Activated CD8-positive, alpha-beta memory T cell treated with anti-CD3 and anti-CD28 coated beads, Interleukin-2, amount 10 ng/mL, durations not matched to agents 7 days and 5 days (primary cell): ENCODE measurements around the gene SHLD1. TPM values are rescaled to one million over a fixed set of nuclear protein-coding genes. Genes with fewer than 3 reads are reported as not detected.
"Not testable (repeated sequence)": the region's sequence is repeated elsewhere in the genome, so short reads cannot be mapped to it uniquely, and the experiment has no call there.

ENCODE experiments used
- ATAC-seq: fragments of 150-1000 bp; cut with Tn5 transposase; one replicate; pipeline ENCODE4 v1.10.0; 2021; ENCODE audit warnings: moderate library complexity
- CTCF ChIA-PET: fragments of 350-600 bp; sonication (Branson Sonifier 250); formaldehyde crosslinking; loops from one replicate; lab custom pipeline; 2021; ENCODE audit warnings: antibody characterized with exemption; lab: Charles Lee
- DNase-seq: peaks from one replicate; pipeline ENCODE4 v3.0.0-alpha.2; 2020
- H3K27ac Mint-ChIP-seq: one replicate; pipeline ENCODE4 v1.8.0; 2021; ENCODE audit warnings: mild to moderate bottlenecking, mixed read lengths
- H3K27me3 Mint-ChIP-seq: one replicate; pipeline ENCODE4 v1.8.0; 2021; ENCODE audit warnings: mixed read lengths
- H3K36me3 Mint-ChIP-seq: one replicate; pipeline ENCODE4 v1.8.0; 2021; ENCODE audit warnings: mild to moderate bottlenecking, mixed read lengths
- H3K4me1 Mint-ChIP-seq: one replicate; pipeline ENCODE4 v1.8.0; 2021; ENCODE audit warnings: mixed read lengths
- H3K4me3 Mint-ChIP-seq: one replicate; pipeline ENCODE4 v1.8.0; 2021; ENCODE audit warnings: mild to moderate bottlenecking, moderate library complexity, mixed read lengths
- H3K9me3 Mint-ChIP-seq: one replicate; pipeline ENCODE4 v1.8.0; 2022; ENCODE audit warnings: low read depth, mixed read lengths
- total RNA-seq, 2 experiments: library from RNA; stranded (reverse); gene quantifications; one replicate each; pipeline ENCODE4 v1.2.3, GENCODE V29; 2021

Gene SHLD1
- total RNA-seq, 2 experiments from 2014 or later, result 8.5 to 9.1 TPM

DNA sequence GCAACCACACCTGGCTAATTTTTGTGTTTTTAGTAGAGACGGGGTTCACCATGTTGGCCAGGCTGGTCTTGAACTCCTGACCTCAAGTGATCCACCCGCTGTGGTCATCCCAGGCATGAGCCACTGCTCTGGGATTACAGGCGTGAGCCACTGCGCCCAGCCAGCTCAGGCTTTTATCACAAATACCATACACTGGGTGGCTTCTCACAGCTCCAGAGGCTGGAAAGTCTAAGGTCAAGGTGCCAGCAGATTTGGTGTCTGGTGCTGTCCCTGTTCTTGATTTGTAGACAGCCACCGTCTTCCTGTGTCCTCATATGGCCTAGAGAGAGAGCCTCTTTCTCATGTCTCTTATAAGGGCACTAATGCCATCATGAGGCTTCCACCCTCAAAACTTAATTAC is 25.9 kb downstream of the SHLD1 start:
- H3K27me3 Mint-ChIP-seq, result no peaks in the 10 kb centered on the region
- H3K9me3 Mint-ChIP-seq, result no peaks in the 10 kb centered on the region
- CTCF ChIA-PET, result interaction anchor here (3.8 kb wide), 1 partner anchor 12 kb away, joined by 13 read pairs; no protein-coding TSS in a partner anchor
- H3K27ac Mint-ChIP-seq, result no peak overlapping the region
- H3K4me1 Mint-ChIP-seq, result peaks cover 10% of the 10 kb centered on the region
- ATAC-seq (no peak), DNase-seq (no peak)
- peaks cover 28% of the 10 kb centered on the region for H3K36me3 Mint-ChIP-seq
- H3K4me3 Mint-ChIP-seq, result no peak overlapping the region

DNA sequence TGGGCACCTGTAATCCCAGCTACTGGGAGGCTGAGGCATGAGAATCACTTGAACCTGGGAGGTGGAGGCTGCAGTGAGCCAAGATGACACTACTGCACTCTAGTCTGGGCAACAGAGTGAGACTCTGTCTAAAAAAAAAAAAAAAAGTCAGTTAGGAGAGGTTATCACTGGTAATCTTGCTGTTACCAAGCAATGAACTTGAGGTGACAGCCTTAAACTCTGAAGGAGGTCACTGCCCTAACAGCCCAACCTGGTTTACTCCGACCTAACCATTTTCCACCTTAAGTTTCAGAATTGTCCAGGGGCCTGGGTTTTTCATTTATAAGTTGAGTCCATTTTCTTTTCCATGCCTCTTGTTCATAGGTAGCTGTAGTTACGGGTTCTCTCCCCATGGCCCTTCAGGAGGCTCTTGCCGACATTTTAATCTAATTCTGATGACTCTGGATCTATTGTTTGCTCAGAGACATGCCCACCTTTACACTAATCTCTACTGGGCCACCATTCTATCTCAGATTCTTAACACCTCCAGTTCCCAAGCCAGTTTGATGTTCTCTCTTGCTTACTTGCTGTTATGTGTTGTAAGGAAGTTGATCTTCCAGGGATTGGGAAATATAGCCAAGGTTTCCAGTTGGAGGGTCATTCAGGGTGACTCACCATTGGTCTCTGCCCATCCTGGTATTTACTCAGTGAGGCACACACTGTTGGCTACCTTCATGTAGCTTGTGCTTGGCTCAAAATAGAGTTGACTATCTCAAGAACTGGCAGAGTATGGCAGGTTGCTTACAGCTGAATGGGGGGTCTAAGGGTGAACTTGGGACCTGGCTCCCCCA is 29.1 kb downstream of the SHLD1 start:
- DNase-seq, result no peak
- ATAC-seq, result no peak
- H3K4me3 Mint-ChIP-seq, result no peak overlapping the region
- peaks cover 11% of the 10 kb centered on the region for H3K4me1 Mint-ChIP-seq
- H3K27me3 Mint-ChIP-seq, result no peaks in the 10 kb centered on the region
- H3K36me3 Mint-ChIP-seq, result peaks cover 22% of the 10 kb centered on the region
- H3K27ac Mint-ChIP-seq, result no peak overlapping the region
- H3K9me3 Mint-ChIP-seq, result no peaks in the 10 kb centered on the region
- CTCF ChIA-PET, result interaction anchor here (0.9 to 11.7 kb wide), 5 partner anchors 8 to 250 kb away, joined by 3 to 142 read pairs (median 3); no protein-coding TSS in a partner anchor

DNA sequence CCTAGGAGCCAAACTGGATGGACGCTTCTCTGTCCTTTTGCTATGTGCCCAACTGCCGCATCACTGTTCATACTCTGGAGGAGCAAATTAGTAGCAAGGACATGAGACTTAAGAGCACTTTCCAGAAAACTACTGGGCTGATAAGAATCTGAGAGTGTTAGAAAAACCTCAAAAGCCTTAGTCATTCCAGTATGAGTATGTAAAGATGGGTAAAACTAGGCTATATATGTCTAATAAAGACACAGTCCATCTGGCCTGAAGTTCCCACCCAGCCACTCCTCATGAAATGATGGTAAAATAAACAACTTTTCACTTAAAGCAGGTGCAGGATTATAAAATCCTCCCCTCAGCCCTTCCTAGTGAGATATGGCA is 30.6 kb downstream of the SHLD1 start:
- Mint-ChIP-seq H3K9me3 (no peaks in the 10 kb centered on the region), H3K4me3 (no peak overlapping the region), H3K4me1 (peaks cover 11% of the 10 kb centered on the region), H3K36me3 (peaks cover 17% of the 10 kb centered on the region), H3K27me3 (no peaks in the 10 kb centered on the region), H3K27ac (no peak overlapping the region)
- DNase-seq (no peak), ATAC-seq (peak; percentile 57)
- CTCF ChIA-PET, result interaction anchor here (11.7 kb wide), 1 partner anchor 251 kb away, joined by 142 read pairs; no protein-coding TSS in a partner anchor

DNA sequence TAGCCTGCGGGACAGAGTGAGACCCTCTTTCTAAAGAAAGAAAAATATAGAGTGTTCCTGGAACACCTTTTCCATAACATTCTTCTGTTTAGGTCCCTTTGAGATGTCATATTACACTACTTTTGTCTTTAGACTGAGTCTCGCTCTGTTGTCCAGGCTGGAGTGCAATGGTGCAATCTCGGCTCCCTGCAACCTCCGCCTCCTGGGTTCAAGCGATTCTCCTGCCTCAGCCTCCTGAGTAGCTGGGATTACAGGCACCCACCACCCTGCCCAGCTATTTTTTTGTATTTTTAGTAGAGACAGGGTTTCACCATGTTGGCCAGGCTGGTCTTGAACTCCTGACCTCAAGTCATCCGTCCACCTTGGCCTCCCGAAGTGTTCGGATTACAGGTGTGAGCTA is 31.2 kb downstream of the SHLD1 start:
- not testable (repeated sequence) for H3K27me3 Mint-ChIP-seq, H3K9me3 Mint-ChIP-seq, H3K4me3 Mint-ChIP-seq, H3K27ac Mint-ChIP-seq, ATAC-seq, DNase-seq
- CTCF ChIA-PET, result interaction anchor here (1.3 to 11.7 kb wide), 2 partner anchors 213 to 252 kb away, joined by 3 to 142 read pairs; no protein-coding TSS in a partner anchor
- Mint-ChIP-seq H3K4me1 (peaks cover 11% of the 10 kb centered on the region), H3K36me3 (peaks cover 17% of the 10 kb centered on the region)

DNA sequence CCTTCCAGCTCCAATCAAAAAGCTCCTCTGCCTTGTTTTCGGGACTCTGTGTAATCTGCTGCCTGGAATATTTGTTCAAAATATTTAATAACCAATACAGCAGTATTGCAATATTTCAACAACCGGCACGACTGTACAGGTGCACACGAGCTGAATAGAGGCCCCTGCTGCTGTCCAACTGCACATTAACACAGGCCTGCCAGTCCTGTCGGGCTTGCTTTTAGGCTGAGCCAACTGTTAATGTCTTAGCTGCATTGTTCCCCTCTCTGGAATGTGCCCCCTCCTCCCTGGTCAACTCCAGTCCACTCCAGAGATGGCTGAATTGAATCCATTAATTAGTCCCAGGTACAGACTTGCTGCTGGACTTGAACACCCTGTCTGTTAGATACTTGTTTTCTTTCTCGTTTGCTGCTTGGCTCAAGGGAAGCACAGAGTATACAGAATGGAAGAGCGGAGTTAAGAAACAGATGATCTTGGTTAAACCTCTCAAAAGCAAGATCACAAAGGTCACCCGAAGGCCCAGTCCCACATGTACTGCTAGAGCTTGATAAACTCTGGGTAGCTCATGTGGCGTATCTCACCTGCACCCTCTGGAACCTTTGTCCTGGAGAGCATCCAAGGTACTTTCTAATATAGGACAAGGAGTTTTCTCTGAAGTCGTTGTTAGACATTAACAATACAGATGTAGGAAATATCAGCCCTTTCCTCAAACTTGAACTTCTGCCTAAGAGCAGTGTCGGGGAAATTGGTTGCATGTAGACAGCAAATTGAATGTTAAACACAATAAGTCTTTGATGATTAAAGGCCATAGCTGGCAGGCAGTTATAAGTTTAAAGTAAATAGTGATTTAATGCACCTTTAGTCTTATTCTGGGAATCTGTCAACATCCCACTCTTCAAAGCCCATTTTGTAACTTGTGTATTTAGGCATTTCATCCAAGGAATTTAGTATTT is 31.9 kb downstream of the SHLD1 start:
- Mint-ChIP-seq H3K9me3 (no peaks in the 10 kb centered on the region), H3K27ac (no peak overlapping the region), H3K27me3 (no peaks in the 10 kb centered on the region), H3K4me1 (peaks cover 11% of the 10 kb centered on the region), H3K4me3 (no peak overlapping the region), H3K36me3 (peaks cover 17% of the 10 kb centered on the region)
- no peak for DNase-seq
- CTCF ChIA-PET, result interaction anchor here (1.3 to 11.7 kb wide), 3 partner anchors 210 to 253 kb away, joined by 3 to 142 read pairs (median 4); no protein-coding TSS in a partner anchor
- no peak for ATAC-seq

DNA sequence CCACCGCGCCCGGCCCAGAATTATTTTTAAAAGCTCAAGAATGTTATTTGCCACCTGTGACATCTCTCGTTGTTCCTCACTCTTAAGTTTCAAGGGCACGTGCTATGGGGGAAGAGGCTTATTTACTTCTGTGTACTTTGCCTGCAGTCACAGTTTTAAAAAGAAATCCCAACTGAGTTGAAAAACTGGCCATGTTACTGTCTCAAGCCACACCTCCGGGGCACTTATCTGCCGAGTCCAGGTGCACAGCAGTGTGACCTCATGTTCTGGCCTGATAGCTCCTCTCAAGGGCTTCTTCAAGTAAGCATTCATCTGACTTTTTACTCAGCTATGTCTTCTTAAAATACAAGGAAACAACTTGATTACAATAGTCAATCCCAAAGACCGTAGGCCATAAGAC is 34.5 kb downstream of the SHLD1 start:
- no peak for DNase-seq
- no peak for ATAC-seq
- Mint-ChIP-seq H3K36me3 (peaks cover 10% of the 10 kb centered on the region), H3K9me3 (no peaks in the 10 kb centered on the region), H3K27ac (no peak overlapping the region), H3K4me3 (no peak overlapping the region), H3K4me1 (peaks cover 13% of the 10 kb centered on the region), H3K27me3 (no peaks in the 10 kb centered on the region)
- CTCF ChIA-PET, result interaction anchor here (1.1 to 11.7 kb wide), 4 partner anchors 29 to 255 kb away, joined by 3 to 142 read pairs (median 4); no protein-coding TSS in a partner anchor

DNA sequence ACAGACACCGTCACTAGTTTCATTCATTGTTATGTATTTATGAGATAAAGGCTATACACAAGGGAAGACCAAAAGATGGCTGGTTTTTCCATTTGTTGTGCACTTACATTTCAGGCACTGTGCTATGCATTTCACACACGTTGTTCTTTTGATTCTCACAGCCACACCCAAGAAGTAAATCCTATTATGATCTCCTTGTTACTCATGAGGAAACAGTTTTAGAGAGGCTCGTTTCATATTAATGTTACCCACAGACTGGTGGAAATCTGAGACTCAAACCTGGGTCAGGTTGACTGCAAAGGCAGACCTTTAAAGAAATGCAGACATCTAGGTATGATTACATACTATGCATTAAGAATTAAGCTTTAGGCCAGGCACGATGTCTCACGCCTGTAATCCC is 34.9 kb downstream of the SHLD1 start:
- Mint-ChIP-seq H3K4me3 (no peak overlapping the region), H3K27ac (no peak overlapping the region)
- CTCF ChIA-PET, result interaction anchor here (1.1 to 11.7 kb wide), 4 partner anchors 29 to 256 kb away, joined by 3 to 142 read pairs (median 4); no protein-coding TSS in a partner anchor

DNA sequence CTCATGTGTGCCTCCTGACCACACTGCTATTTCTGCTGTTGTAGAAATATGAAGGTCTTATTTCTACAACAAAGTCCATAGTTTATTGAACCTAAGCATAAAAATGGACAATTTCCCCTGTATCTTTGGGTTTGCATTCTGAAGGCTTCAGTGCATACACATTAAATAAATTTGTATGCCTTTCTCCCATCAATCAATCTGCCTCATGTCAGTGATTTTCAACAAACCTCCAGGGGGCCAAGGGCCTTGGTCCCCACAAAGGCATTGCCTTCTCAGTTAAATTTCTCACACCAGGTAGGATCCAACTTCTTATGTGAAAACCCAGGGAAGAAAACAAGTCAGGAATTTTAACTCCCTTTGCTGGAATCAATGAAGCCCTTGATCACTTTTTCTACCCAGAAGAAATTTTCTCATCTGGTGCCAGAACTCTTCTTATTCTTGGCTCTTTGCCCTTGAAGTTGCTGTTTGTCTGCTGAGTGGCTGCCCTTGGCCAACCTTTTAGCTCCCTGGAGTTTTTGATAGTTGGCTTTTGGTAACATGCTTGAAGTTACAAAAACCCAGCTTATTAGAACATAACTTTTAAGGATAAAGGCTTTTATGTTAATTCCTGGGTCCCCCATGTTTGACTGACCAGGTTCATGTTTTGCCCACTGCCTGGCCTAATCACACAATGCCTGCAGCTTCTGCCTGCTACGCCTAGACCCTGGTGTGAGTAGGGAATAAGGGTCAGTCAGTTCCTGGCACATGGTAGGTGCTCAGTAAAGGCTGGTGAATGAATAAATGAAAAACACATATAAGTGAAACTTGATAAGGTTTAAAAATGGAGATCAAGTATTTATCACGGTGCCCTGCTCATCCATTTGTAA is 37.0 kb downstream of the SHLD1 start:
- CTCF ChIA-PET, result interaction anchor here (0.9 to 11.7 kb wide), 28 partner anchors 10 to 291 kb away, joined by 3 to 142 read pairs (median 5); no protein-coding TSS in a partner anchor
- Mint-ChIP-seq H3K4me1 (peaks cover 3% of the 10 kb centered on the region), H3K4me3 (no peak overlapping the region), H3K36me3 (peaks cover 9% of the 10 kb centered on the region), H3K27me3 (no peaks in the 10 kb centered on the region), H3K9me3 (no peaks in the 10 kb centered on the region), H3K27ac (no peak overlapping the region)
- DNase-seq (no peak), ATAC-seq (no peak)

More for the DNA sequence above, 34.9 kb downstream of the SHLD1 start:
- H3K4me1 Mint-ChIP-seq, result peaks cover 13% of the 10 kb centered on the region
- H3K9me3 Mint-ChIP-seq, result no peaks in the 10 kb centered on the region
- ATAC-seq (no peak), DNase-seq (no peak)
- H3K27me3 Mint-ChIP-seq, result no peaks in the 10 kb centered on the region
- H3K36me3 Mint-ChIP-seq, result peaks cover 10% of the 10 kb centered on the region

DNA sequence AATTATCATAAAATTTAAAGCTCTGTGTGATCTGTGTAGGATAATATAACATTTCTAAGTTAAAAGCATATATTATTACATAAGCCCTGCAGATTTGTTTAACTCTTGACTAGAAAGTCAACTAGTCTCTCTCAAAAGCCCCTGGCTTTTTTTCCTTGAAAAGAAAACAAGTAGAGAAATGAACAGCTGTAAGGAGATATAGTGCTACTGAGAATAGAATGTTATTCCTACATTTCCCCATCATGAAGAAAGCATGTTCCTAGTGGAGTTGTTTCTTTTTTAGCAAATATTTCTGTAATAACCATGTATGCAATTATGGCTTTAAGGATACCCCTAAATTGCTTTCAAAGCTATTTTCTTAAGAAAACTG is 37.6 kb downstream of the SHLD1 start:
- ATAC-seq (no peak), DNase-seq (no peak)
- peaks cover 3% of the 10 kb centered on the region for H3K4me1 Mint-ChIP-seq
- H3K27ac Mint-ChIP-seq, result no peak overlapping the region
- H3K4me3 Mint-ChIP-seq, result no peak overlapping the region
- CTCF ChIA-PET, result interaction anchor here (0.6 to 11.7 kb wide), 39 partner anchors 9 to 388 kb away, joined by 3 to 142 read pairs (median 4); partner anchors contain the start of gene SHLD1
- no peaks in the 10 kb centered on the region for H3K27me3 Mint-ChIP-seq
- no peaks in the 10 kb centered on the region for H3K9me3 Mint-ChIP-seq
- H3K36me3 Mint-ChIP-seq, result peaks cover 9% of the 10 kb centered on the region

DNA sequence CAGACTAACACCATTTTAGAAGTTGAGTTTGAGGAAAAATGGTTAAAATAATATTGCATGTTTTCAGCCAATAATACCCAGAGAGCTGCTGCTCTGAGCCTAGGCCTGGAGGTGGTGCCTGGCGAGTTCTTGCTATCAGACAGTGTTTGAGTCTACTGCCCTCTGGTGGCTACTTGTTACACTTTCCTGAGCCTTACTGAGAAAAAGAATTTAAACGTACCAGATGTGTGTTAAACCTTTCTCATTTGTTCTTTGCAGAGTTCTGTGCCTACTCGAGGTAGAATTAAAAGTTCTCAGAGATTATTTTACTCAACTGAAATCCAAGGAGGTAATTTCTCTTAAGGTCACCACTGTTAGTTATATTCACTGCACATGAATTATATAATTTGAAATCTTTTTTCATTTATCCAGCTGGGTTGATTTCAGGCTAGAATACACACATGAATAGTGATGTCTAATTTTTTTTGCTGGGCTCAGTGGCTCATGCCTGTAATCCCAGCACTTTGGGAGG is 38.2 kb downstream of the SHLD1 start:
- H3K27me3 Mint-ChIP-seq, result no peaks in the 10 kb centered on the region
- no peaks in the 10 kb centered on the region for H3K9me3 Mint-ChIP-seq
- ATAC-seq (peak; percentile 97), DNase-seq (peak; percentile 86)
- CTCF ChIA-PET, result interaction anchor here (0.6 to 11.7 kb wide), 38 partner anchors 9 to 388 kb away, joined by 3 to 142 read pairs (median 4); partner anchors contain the start of gene SHLD1
- H3K4me1 Mint-ChIP-seq, result peaks cover 3% of the 10 kb centered on the region
- H3K36me3 Mint-ChIP-seq, result peaks cover 6% of the 10 kb centered on the region
- no peak overlapping the region for H3K27ac Mint-ChIP-seq
- H3K4me3 Mint-ChIP-seq, result no peak overlapping the region

DNA sequence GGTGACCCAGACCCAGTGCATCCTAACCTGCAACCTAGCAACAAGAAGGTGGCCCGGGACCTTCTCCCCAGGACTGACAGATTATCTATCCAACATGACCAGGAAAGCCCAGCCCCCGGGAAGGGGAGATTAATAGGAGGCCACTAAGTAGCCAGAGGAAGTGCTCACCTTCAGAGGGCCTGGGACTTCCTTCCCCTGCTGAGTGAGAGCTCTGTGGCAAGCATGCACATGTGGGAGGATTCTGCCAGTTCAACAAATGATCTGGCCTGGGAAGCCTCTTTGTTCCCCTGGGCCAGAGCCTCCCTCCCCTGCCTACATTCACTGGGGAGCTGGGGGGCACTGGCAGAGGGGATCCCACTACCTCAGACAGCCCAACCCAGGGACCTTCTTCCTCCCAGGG is 39.6 kb downstream of the SHLD1 start:
- H3K9me3 Mint-ChIP-seq, result no peaks in the 10 kb centered on the region
- no peaks in the 10 kb centered on the region for H3K27me3 Mint-ChIP-seq
- DNase-seq (no peak), ATAC-seq (no peak)
- peaks cover 3% of the 10 kb centered on the region for H3K4me1 Mint-ChIP-seq
- no peak overlapping the region for H3K4me3 Mint-ChIP-seq
- CTCF ChIA-PET, result interaction anchor here (0.6 to 11.7 kb wide), 6 partner anchors 184 to 260 kb away, joined by 4 to 142 read pairs (median 18); no protein-coding TSS in a partner anchor
- no peak overlapping the region for H3K27ac Mint-ChIP-seq
- peaks cover 4% of the 10 kb centered on the region for H3K36me3 Mint-ChIP-seq

DNA sequence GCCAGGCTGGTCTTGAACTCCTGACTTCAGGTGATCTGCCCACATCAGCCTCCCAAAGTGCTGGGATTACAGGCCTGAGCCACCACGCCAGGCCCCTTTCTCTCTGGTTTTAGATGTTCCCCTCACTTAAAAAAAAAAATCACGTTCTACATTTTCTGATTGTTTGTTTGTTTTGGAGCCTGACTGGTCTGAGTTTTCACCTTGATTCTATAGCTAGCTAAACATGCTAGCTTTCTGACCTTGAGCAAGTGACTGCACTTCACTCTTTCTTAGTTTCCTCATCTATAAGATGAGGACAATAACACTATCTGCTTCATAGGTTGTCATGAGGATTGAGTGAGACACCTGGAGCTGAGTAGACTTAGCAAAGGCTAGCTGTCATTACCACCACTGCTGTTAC is 43.7 kb downstream of the SHLD1 start:
- Mint-ChIP-seq H3K27me3 (no peaks in the 10 kb centered on the region), H3K4me3 (no peak overlapping the region), H3K9me3 (no peaks in the 10 kb centered on the region), H3K36me3 (peaks cover 2% of the 10 kb centered on the region), H3K4me1 (no peaks in the 10 kb centered on the region), H3K27ac (no peak overlapping the region)
- CTCF ChIA-PET, result interaction anchor here (1.0 to 2.3 kb wide), 2 partner anchors 237 to 264 kb away, joined by 3 to 5 read pairs; no protein-coding TSS in a partner anchor
- ATAC-seq, result no peak
- DNase-seq, result no peak
